AG09319 (cell line): Measurements from ENCODE around the gene SLC22A14.
"Not testable (repeated sequence)": the region's sequence is repeated elsewhere in the genome, so short reads cannot be mapped to it uniquely, and the experiment has no call there.

ENCODE experiments used
- DNase-seq: peaks from one replicate; pipeline ENCODE4 v3.0.0-alpha.2; 2010; ENCODE audit warnings: low read depth; ENCODE audit errors: extremely low read depth
- CTCF ChIP-seq: IDR thresholded peaks from 2 replicates; pipeline ENCODE4 v1.5.1; 2011; ENCODE audit warnings: low read depth, mild to moderate bottlenecking, inconsistent platforms, low read length, moderate library complexity

SLC22A14 gene

GRCh38 chr3:38314112-38314763, 32.1 kb downstream of the SLC22A14 start:
- no peak for DNase-seq
- TF ChIP-seq CTCF = no peak

GRCh38 chr3:38314764-38315487, 32.8 kb downstream of the SLC22A14 start:
- DNase-seq = no peak
- TF ChIP-seq CTCF = no peak

GRCh38 chr3:38315488-38316230, 33.6 kb downstream of the SLC22A14 start:
- TF ChIP-seq CTCF = no peak
- no peak for DNase-seq

GRCh38 chr3:38316356-38317191, 34.5 kb downstream of the SLC22A14 start:
- TF ChIP-seq CTCF = no peak
- DNase-seq = no peak

GRCh38 chr3:38317192-38317759, 35.2 kb downstream of the SLC22A14 start:
- no peak for DNase-seq
- TF ChIP-seq CTCF = no peak

GRCh38 chr3:38318766-38319671, 36.9 kb downstream of the SLC22A14 start:
- TF ChIP-seq CTCF = no peak
- DNase-seq = no peak

GRCh38 chr3:38320638-38321037, 38.5 kb downstream of the SLC22A14 start:
- not testable (repeated sequence) for DNase-seq
